Skeletal muscle tissue (tissue), 4 donors: Measurements from ENCODE around the gene AHRR. TPM values are rescaled to one million over a fixed set of nuclear protein-coding genes. Genes with fewer than 3 reads are reported as not detected.
A peak's percentile ranks its signal among the peaks of the same experiment; 100 is the strongest.

ENCODE experiments used
- H3K27ac ChIP-seq: one replicate; pipeline ENCODE4 v1.7.0; 2013; ENCODE audit warnings: mild to moderate bottlenecking, low read depth, low read length, inconsistent platforms
- H3K27me3 ChIP-seq, 3 donors: one replicate each; pipeline ENCODE4 v1.7.0; 2013; ENCODE audit warnings: low read length in 3 of 3; ENCODE audit not compliant: control insufficient read depth in 3 of 3, insufficient read depth in 3 of 3
- H3K36me3 ChIP-seq, 3 donors: one replicate each; pipeline ENCODE4 v1.7.0; 2013; ENCODE audit warnings: low read length in 3 of 3; ENCODE audit not compliant: control insufficient read depth in 3 of 3, insufficient read depth in 3 of 3
- H3K4me1 ChIP-seq, 3 donors: one replicate each; pipeline ENCODE4 v1.7.0; 2013; ENCODE audit warnings: low read length in 3 of 3, mild to moderate bottlenecking in 3 of 3; ENCODE audit not compliant: control insufficient read depth in 3 of 3, insufficient read depth in 3 of 3
- H3K4me3 ChIP-seq, 3 donors: one replicate each; pipeline ENCODE4 v1.7.0; 2013; ENCODE audit warnings: low read length in 3 of 3
- H3K9ac ChIP-seq, 3 donors: one replicate each; pipeline ENCODE4 v1.7.0; 2013; ENCODE audit warnings: low read length in 3 of 3, mild to moderate bottlenecking in 3 of 3, moderate library complexity in 2 of 3, low read depth in 1 of 3
- H3K9me3 ChIP-seq, 3 donors: one replicate each; pipeline ENCODE4 v1.7.0; 2013; ENCODE audit warnings: low read length in 3 of 3; ENCODE audit not compliant: control insufficient read depth in 3 of 3
- total RNA-seq: library from RNA; depleted of rRNA; stranded (reverse); fragments of >200 nt; gene quantifications from one replicate; pipeline ENCODE4 v1.2.3, GENCODE V29; 2014
- donor health status: Osteomylitis.

AHRR gene
- total RNA-seq, 1 donor from 2014 or later = 1.0 TPM

DNA sequence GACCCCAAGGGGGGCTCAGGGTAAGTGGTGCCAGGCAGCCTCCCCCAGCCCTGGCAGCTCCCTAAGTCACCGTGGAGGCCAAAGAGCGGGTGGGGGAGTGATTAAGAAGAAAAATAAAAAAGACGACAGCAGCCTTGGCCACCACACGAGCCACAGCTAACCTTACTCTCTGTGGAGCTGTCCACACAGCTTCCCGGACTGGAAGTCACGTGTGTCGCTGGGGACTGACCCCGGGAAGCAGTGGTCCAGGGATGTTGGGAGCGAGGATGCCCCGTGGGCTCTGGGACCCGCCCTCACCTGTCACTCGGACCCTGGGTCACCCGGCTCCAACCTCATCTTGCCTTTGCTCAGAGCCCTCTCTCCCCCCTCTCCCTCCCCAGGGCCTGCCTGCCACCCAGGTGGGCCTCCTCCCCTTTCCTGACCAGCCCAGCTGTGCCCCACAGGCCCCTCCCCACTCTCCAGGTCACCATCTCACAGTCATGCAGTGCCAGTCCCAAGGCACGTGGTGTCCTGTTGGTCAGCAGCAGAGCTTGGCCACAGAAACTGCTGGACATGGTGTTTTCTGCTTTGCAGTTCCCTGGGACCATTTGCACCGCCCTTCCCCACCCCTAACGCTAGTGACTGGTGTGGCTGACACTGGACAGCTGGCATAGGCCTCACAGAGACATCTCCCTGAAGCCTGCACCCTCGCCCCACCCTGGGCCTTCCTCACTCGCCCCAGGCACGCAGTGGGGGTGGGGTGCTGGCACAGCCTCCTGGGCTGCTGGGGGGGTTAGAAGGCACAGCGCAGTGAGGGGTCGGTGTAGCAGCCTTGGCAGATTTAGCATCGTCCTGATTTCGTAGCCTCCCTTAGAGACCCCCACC, 111.6 kb downstream of the AHRR start:
- Histone ChIP-seq H3K9ac (no peak overlapping the region), H3K36me3 (no peaks in the 10 kb centered on the region), H3K4me1 (peaks cover 0 to 4% (median 0%) of the 10 kb centered on the region in 3 donors), H3K27ac (no peak overlapping the region), H3K9me3 (no peaks in the 10 kb centered on the region), H3K27me3 (peaks cover 32 to 58% (median 34%) of the 10 kb centered on the region in 3 donors), H3K4me3 (no peak overlapping the region)

DNA sequence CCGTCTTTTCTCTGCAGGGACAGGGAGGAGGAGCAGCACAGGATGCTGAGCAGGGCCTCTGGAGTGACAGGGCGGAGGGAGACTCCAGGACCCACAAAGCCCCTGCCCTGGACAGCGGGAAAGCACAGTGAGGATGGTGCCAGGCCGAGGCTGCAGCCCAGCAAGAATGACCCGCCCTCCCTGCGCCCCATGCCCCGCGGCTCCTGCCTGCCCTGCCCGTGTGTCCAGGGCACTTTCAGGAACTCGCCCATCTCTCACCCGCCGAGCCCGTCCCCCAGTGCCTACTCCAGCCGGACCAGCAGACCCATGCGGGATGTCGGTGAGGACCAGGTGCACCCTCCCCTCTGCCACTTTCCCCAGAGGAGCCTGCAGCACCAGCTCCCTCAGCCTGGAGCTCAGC, 112.3 kb downstream of the AHRR start:
- Histone ChIP-seq H3K27ac (no peak overlapping the region), H3K4me3 (no peak overlapping the region), H3K36me3 (no peaks in the 10 kb centered on the region), H3K9ac (no peak overlapping the region), H3K9me3 (no peaks in the 10 kb centered on the region), H3K27me3 (peaks cover 29 to 56% (median 38%) of the 10 kb centered on the region in 3 donors), H3K4me1 (peaks cover 0 to 4% (median 0%) of the 10 kb centered on the region in 3 donors)

DNA sequence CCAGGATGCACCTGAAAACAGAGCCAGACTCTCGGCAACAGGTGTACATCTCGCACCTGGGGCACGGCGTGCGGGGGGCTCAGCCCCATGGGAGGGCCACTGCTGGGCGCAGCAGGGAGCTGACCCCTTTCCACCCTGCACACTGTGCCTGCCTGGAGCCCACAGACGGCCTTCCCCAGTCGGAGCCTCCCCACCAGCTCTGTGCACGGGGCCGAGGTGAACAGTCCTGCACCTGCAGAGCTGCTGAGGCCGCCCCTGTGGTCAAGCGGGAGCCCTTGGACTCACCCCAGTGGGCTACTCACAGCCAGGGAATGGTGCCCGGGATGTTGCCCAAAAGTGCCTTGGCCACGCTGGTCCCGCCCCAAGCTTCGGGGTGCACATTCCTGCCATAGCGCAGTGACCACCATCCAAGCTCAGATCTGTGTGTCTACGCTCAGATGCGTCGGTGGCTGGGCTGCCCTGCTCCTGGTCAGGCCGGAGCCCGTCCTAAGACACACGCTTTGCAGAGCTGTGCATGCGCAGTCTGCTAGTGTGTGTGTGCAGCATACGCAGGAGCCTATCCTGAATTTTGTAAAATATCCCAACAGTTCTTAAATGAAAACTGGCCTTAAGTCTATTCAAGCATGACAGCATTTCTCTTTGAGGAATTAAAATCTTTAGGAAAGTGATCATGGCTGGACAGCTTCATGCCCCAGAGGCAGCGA, 113.1 kb downstream of the AHRR start:
- Histone ChIP-seq H3K36me3 (no peaks in the 10 kb centered on the region), H3K27me3 (peaks cover 29 to 55% (median 36%) of the 10 kb centered on the region in 3 donors), H3K27ac (no peak overlapping the region), H3K4me1 (peaks cover 0 to 4% (median 0%) of the 10 kb centered on the region in 3 donors), H3K9me3 (no peaks in the 10 kb centered on the region), H3K9ac (no peak overlapping the region), H3K4me3 (no peak overlapping the region)

DNA sequence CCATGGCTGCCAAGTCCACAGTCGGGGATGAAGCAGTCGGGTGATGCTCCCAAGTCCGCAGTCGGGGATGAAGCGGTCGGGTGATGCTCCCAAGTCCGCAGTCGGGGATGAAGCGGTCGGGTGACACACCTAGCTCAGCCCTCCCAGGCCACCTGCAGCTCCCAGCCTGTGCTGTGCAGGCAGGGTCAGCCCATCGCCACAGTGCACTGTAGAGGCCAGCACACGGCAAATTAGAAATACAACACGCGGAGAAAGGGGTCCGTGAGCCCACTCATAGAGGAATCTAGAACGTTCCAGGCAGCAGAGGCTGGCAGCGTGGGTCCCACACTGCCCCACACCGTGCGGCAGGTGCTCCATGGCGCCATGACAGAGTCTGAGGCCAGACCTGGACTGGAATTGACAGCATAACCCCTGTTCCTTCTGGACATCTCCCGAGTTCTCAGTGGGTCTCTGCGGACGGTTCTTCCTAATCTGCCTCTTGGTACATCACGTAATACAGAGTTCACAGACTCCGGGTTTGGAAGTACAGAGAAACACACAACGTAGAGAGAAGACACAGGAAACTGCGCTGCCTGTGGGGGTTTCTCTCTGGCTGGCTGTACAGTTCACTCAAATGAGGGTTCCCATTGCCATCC, 113.8 kb downstream of the AHRR start:
- Histone ChIP-seq H3K9ac (no peak overlapping the region), H3K27me3 (peaks cover 28 to 50% (median 30%) of the 10 kb centered on the region in 3 donors), H3K9me3 (no peaks in the 10 kb centered on the region), H3K4me1 (no peaks in the 10 kb centered on the region), H3K4me3 (no peak overlapping the region), H3K36me3 (no peaks in the 10 kb centered on the region), H3K27ac (no peak overlapping the region)

DNA sequence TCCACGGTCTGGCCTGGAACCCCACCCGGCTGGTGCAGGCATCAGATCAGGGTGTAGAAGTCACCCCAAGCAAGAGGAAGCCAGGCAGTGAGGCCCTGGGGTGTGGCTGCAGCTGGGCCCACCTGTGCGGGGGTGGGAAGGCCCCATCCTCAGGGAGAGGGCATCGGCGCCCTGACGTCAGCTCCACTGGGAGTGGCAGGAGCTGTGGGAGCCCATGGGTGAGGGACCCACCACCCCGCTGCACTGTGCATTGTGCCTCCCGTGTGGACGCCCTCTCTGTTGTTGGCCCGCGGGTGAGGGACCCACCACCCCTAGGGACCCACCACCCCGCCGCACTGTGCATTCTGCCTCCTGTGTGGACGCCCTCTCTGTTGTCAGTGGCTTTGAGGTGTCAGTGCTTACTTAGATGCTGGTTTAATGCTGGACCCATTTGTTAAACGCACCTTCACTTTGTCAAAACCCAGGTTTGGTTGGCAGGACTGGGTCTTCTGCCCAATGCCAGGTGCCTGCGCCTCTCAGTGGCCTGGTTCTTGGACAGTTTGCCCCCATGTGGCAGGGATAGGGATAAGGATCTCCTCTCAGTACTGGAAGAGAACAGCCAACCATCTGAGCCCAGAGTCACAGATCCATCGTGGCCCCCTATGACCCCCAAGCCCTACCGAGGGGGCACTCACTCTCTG, 114.6 kb downstream of the AHRR start:
- peaks cover 24 to 42% (median 28%) of the 10 kb centered on the region in 3 donors for H3K27me3 ChIP-seq
- H3K9ac ChIP-seq = no peak overlapping the region
- H3K36me3 ChIP-seq = no peaks in the 10 kb centered on the region
- no peaks in the 10 kb centered on the region for H3K4me1 ChIP-seq
- no peak overlapping the region for H3K4me3 ChIP-seq
- H3K9me3 ChIP-seq = no peaks in the 10 kb centered on the region
- no peak overlapping the region for H3K27ac ChIP-seq

DNA sequence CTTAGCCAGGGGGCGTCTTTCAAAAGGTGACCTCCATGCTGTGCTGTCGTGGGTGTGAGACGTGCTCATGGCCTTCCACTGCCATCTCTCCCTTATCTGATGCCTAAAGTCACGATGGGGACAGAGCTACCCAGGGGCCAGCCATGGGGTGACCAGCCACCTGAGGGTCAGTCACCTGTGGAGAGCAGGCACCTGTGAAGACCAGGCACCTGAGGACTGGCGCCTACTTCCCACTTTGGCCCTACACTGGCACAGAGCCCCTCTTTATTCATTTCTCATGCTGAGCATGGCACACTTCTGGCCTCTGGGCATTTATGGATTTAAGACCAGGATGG, 115.1 kb downstream of the AHRR start:
- H3K36me3 ChIP-seq = no peaks in the 10 kb centered on the region
- no peak overlapping the region for H3K27ac ChIP-seq
- no peak overlapping the region for H3K9ac ChIP-seq
- no peaks in the 10 kb centered on the region for H3K4me1 ChIP-seq
- no peaks in the 10 kb centered on the region for H3K9me3 ChIP-seq
- H3K27me3 ChIP-seq = peaks cover 24 to 39% (median 28%) of the 10 kb centered on the region in 3 donors
- H3K4me3 ChIP-seq = no peak overlapping the region

DNA sequence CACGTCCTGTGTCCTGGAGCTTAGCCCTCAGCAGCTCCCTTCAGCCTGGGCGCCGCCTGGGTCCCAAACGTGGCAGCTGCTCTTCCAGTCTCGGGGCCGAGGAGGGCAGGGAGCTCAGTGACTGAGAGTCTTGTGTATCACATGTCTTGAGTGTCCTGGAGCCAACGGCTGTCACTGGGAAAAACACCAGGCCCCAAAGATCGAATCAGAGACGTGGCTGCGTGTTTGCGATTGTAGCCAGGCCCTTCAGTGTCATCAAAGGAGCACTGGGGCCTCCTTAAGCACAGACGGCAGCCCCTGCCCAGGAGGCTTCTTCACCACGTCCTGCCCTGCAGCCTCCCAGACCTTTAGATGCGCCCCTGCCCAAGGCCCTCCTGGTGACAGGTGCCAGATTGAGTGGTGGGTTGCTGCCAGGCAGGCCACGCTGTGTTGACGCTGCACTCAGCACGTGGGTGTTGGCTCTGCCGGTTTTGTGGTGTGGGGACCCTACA, 115.8 kb downstream of the AHRR start:
- Histone ChIP-seq H3K36me3 (no peaks in the 10 kb centered on the region), H3K9ac (peak overlapping the region in 1 of 3 donors; percentile 33), H3K4me3 (no peak overlapping the region), H3K27ac (no peak overlapping the region), H3K4me1 (peaks cover 5% of the 10 kb centered on the region in 3 donors), H3K27me3 (peaks cover 24 to 37% (median 28%) of the 10 kb centered on the region in 3 donors), H3K9me3 (no peaks in the 10 kb centered on the region)

DNA sequence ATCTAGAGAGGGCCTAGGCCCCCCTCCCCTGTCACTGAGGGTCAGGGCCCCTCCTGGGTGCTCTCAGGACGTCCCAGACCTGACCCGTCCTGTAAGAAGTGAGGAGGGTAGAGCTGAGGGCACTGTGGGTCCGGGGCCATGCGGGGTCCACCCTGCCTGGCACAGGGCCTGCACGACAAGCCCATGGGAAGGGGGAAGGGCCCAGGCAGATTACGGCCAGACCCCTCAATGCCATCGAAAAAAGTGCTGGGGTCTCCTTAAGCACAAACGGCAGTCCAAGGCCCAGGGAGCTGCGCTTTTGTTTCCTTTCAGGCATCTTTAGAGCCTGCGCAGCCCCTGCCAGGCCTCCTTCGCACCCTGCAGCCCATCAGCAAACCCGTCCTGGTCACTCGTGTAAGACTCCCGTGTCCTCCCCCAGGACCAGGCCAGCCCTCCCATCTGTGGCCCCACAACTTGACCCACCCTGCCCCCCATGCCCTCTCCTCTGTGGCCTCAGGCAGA, 117.0 kb downstream of the AHRR start:
- H3K36me3 ChIP-seq = no peaks in the 10 kb centered on the region
- no peaks in the 10 kb centered on the region for H3K9me3 ChIP-seq
- no peak overlapping the region for H3K4me3 ChIP-seq
- peaks cover 24 to 28% (median 26%) of the 10 kb centered on the region in 3 donors for H3K27me3 ChIP-seq
- no peak overlapping the region for H3K27ac ChIP-seq
- peaks cover 9 to 12% (median 11%) of the 10 kb centered on the region in 3 donors for H3K4me1 ChIP-seq
- H3K9ac ChIP-seq = no peak overlapping the region

DNA sequence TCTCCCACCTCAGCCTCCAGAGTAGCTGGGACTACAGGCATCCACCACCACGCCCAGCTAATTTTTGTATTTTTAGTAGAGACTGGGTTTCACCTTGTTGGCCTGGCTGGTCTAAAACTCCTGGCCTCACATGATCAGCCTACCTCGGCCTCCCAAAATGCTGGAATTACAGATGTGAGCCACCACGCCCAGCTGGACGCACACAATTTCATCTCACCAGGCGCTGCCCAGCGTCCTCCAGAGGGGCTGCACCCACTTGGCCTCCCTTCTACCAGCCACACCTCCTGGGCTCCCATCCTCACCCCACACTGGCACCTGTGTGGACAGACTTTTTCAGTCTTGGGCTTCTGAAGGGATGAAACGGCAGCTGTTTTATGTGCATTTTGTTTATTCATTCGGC, 117.7 kb downstream of the AHRR start:
- H3K27ac ChIP-seq = no peak overlapping the region
- H3K9me3 ChIP-seq = no peaks in the 10 kb centered on the region
- H3K27me3 ChIP-seq = peaks cover 22 to 28% (median 24%) of the 10 kb centered on the region in 3 donors
- no peak overlapping the region for H3K4me3 ChIP-seq
- H3K9ac ChIP-seq = no peak overlapping the region
- H3K4me1 ChIP-seq = peaks cover 16 to 19% (median 17%) of the 10 kb centered on the region in 3 donors
- H3K36me3 ChIP-seq = no peaks in the 10 kb centered on the region
